HG03565 (cell line): ENCODE measurements around the gene MATN3.
A peak's percentile ranks its signal among the peaks of the same experiment; 100 is the strongest.

Source experiments
- ATAC-seq: cut with Tn5 transposase; IDR thresholded peaks from one replicate; pipeline ENCODE4 v1.9.1; 2021; ENCODE audit warnings: mild to moderate bottlenecking, moderate library complexity; ENCODE audit not compliant: unreplicated experiment

The MATN3 gene

GRCh38 chr2:20037660-20038059 lies 25.2 kb upstream of the MATN3 start:
- ATAC-seq: no peak

GRCh38 chr2:20035955-20036666 lies 23.6 kb upstream of the MATN3 start:
- peak; percentile 55 for ATAC-seq

GRCh38 chr2:20034821-20035220 lies 22.4 kb upstream of the MATN3 start:
- no peak for ATAC-seq

GRCh38 chr2:20034218-20034617 lies 21.8 kb upstream of the MATN3 start:
- ATAC-seq: no peak

GRCh38 chr2:20033322-20033721 lies 20.9 kb upstream of the MATN3 start:
- ATAC-seq: no peak

GRCh38 chr2:20030224-20030623 lies 17.8 kb upstream of the MATN3 start:
- no peak for ATAC-seq

- ATAC-seq: no peak
Observed at GRCh38 chr2:20027705-20028434, 15.4 kb upstream of the MATN3 start.

GRCh38 chr2:20027260-20027677 lies 14.8 kb upstream of the MATN3 start:
- no peak for ATAC-seq

GRCh38 chr2:20025065-20025786 lies 12.8 kb upstream of the MATN3 start:
- no peak for ATAC-seq

GRCh38 chr2:20023688-20024087 lies 11.2 kb upstream of the MATN3 start:
- ATAC-seq: no peak

- no peak for ATAC-seq
Observed at GRCh38 chr2:20021405-20022009, 9.0 kb upstream of the MATN3 start.

- ATAC-seq: no peak
Observed at GRCh38 chr2:20019747-20020146, 7.3 kb upstream of the MATN3 start.

- no peak for ATAC-seq
Observed at GRCh38 chr2:20018601-20019152, 6.2 kb upstream of the MATN3 start.

GRCh38 chr2:20016346-20016745 lies 3.9 kb upstream of the MATN3 start:
- no peak for ATAC-seq

- ATAC-seq: no peak
Observed at GRCh38 chr2:20015482-20016083, 3.1 kb upstream of the MATN3 start.

GRCh38 chr2:20013126-20013849 lies 820 bp upstream of the MATN3 start:
- ATAC-seq: no peak

- ATAC-seq: no peak
Observed at GRCh38 chr2:20012032-20012281, 511 bp downstream of the MATN3 start.

- ATAC-seq: no peak
Observed at GRCh38 chr2:20011276-20012031, 1.0 kb downstream of the MATN3 start.

- ATAC-seq: no peak
Observed at GRCh38 chr2:20008703-20009102, 3.8 kb downstream of the MATN3 start.
